ENCODE results near the gene PIK3R1. TPM values are rescaled to one million over a fixed set of nuclear protein-coding genes. Genes with fewer than 3 reads are reported as not detected.

The PIK3R1 gene
- total and polyA plus RNA-seq, 9 donors, result 44.2 to 68.7 (median 58.0) TPM

DNA sequence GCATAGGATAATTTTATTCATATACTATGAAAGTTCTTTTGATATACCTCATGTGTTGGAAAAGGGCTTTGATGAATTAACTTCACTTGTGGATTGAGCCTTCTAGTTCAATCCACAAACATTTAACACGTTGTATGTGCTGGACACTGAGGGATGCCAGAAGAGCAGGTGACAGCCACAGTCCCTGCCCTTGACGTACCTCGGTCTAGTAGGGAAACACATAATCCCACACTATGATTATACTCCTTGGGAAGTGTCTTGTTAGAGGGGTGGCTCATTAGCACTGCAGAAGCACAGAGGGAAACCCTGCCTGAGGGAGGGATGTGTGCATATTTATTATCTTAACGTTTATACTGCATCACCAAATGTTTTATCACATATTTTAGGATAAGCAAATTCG is 61.2 kb downstream of the PIK3R1 start:
- DNase-seq, result no peak
- no peaks in the 10 kb centered on the region for H3K9me3 ChIP-seq (replicated peaks; ENCODE audit: control insufficient read depth, low read depth, low read length)
- no peak overlapping the region for H3K4me3 ChIP-seq (ENCODE audit: low read length)
- no CpG with 5 or more reads among the region's 5 CpGs for WGBS (ENCODE audit: insufficient coverage)
- H3K27ac ChIP-seq (ENCODE audit: low read length), result no peak overlapping the region
- H3K4me1 ChIP-seq (ENCODE audit: control insufficient read depth, insufficient read depth, low read length), result no peaks in the 10 kb centered on the region
- H3K27me3 ChIP-seq (ENCODE audit: control insufficient read depth, insufficient read depth, low read length), result no peaks in the 10 kb centered on the region
- peaks cover 46% of the 10 kb centered on the region for H3K36me3 ChIP-seq (ENCODE audit: control insufficient read depth, insufficient read depth, low read length)

DNA sequence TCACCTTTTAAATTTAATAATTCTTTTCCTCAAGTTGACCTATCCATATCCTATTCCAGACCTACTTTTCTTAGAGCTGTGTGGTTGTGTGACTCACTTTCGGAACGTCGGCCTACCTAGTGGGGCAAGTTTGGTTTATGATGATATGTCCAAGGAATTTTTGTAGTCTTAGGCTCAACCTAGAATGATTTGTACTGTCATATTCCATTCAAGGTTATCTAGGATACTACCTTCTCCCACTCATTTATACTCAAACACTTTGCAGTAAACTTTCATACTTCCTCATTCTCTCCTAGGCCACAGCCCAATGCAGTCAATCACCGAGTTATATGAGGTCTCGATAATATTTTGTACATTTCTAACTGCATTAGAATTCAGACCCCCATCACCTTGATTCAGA is 61.9 kb downstream of the PIK3R1 start:
- H3K9me3 ChIP-seq (replicated peaks; ENCODE audit: control insufficient read depth, low read depth, low read length), result no peaks in the 10 kb centered on the region
- no peaks in the 10 kb centered on the region for H3K27me3 ChIP-seq (ENCODE audit: control insufficient read depth, insufficient read depth, low read length)
- H3K36me3 ChIP-seq (ENCODE audit: control insufficient read depth, insufficient read depth, low read length), result peaks cover 49% of the 10 kb centered on the region
- H3K4me3 ChIP-seq (ENCODE audit: low read length), result no peak overlapping the region
- H3K4me1 ChIP-seq (ENCODE audit: control insufficient read depth, insufficient read depth, low read length), result no peaks in the 10 kb centered on the region
- WGBS (ENCODE audit: insufficient coverage), result 100% methylated on average over 1 of the region's 5 CpGs
- H3K27ac ChIP-seq (ENCODE audit: low read length), result no peak overlapping the region
- no peak for DNase-seq

DNA sequence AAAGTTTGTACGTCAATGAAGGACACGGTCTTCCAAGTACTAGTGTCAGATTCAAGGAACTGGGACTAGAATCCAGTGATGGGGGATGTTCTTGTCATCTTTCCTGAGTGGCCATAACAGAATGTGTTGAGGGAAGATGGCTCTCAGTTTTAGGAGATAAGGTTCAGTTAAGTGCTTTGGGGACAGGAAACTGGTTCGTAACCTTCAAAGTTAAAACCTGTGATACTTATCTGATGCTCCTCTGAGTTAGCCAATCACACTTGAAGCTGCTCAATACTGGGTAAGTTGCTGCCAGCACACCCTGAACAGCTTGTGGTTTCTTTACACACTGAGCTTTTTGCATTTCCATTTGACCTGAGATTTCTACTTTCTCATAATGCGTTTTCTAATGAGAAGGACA is 64.4 kb downstream of the PIK3R1 start:
- Histone ChIP-seq H3K4me3 (ENCODE audit: low read length) (no peak overlapping the region), H3K36me3 (ENCODE audit: control insufficient read depth, insufficient read depth, low read length) (peaks cover 44% of the 10 kb centered on the region), H3K27ac (ENCODE audit: low read length) (no peak overlapping the region), H3K9me3 (replicated peaks; ENCODE audit: control insufficient read depth, low read depth, low read length) (no peaks in the 10 kb centered on the region), H3K4me1 (ENCODE audit: control insufficient read depth, insufficient read depth, low read length) (no peaks in the 10 kb centered on the region), H3K27me3 (ENCODE audit: control insufficient read depth, insufficient read depth, low read length) (no peaks in the 10 kb centered on the region)
- 88% methylated on average over 2 of the region's 4 CpGs for WGBS (ENCODE audit: insufficient coverage)
- DNase-seq, result no peak

DNA sequence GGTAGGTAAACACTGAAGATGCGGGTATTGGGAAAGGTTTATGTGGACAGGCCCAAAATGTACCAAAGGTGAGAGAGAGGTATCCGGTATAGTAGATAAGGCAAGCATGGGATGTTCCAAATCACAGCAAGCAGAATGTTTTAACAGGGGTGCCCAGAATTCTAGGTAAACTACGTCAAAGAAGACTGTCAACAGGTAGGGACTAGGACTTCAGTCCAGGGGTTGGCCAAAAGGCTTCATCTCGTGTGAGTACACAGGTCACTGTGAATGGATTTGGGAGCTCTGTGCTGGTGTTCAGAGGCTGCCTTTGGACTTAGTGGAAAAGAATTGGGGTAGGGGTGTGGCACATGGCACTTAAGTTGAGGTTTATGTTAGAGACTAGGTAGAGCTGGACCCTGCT is 66.4 kb downstream of the PIK3R1 start:
- Histone ChIP-seq H3K4me3 (ENCODE audit: low read length) (no peak overlapping the region), H3K4me1 (ENCODE audit: control insufficient read depth, insufficient read depth, low read length) (no peaks in the 10 kb centered on the region), H3K36me3 (ENCODE audit: control insufficient read depth, insufficient read depth, low read length) (peaks cover 34% of the 10 kb centered on the region), H3K9me3 (replicated peaks; ENCODE audit: control insufficient read depth, low read depth, low read length) (no peaks in the 10 kb centered on the region), H3K27me3 (ENCODE audit: control insufficient read depth, insufficient read depth, low read length) (no peaks in the 10 kb centered on the region), H3K27ac (ENCODE audit: low read length) (no peak overlapping the region)
- DNase-seq, result no peak
- 88% methylated on average over 3 of the region's 4 CpGs for WGBS (ENCODE audit: insufficient coverage)

- no peaks in the 10 kb centered on the region for H3K9me3 ChIP-seq (replicated peaks; ENCODE audit: control insufficient read depth, low read depth, low read length)
- H3K27ac ChIP-seq (ENCODE audit: low read length), result no peak overlapping the region
- no peak overlapping the region for H3K4me3 ChIP-seq (ENCODE audit: low read length)
- no CpG with 5 or more reads among the region's 4 CpGs for WGBS (ENCODE audit: insufficient coverage)
- DNase-seq, result no peak
- peaks cover 24% of the 10 kb centered on the region for H3K36me3 ChIP-seq (ENCODE audit: control insufficient read depth, insufficient read depth, low read length)
- no peaks in the 10 kb centered on the region for H3K27me3 ChIP-seq (ENCODE audit: control insufficient read depth, insufficient read depth, low read length)
- H3K4me1 ChIP-seq (ENCODE audit: control insufficient read depth, insufficient read depth, low read length), result peaks cover 12% of the 10 kb centered on the region
These were observed 68.2 kb downstream of the PIK3R1 start for GRCh38 chr5:68283766-68284165.

GRCh38 chr5:68285075-68285840 is 69.7 kb downstream of the PIK3R1 start:
- Histone ChIP-seq H3K4me1 (ENCODE audit: control insufficient read depth, insufficient read depth, low read length) (peaks cover 16% of the 10 kb centered on the region), H3K27ac (ENCODE audit: low read length) (no peak overlapping the region)

GRCh38 chr5:68285851-68286611 is 70.5 kb downstream of the PIK3R1 start:
- Histone ChIP-seq H3K4me1 (ENCODE audit: control insufficient read depth, insufficient read depth, low read length) (peaks cover 16% of the 10 kb centered on the region), H3K27me3 (ENCODE audit: control insufficient read depth, insufficient read depth, low read length) (no peaks in the 10 kb centered on the region), H3K4me3 (ENCODE audit: low read length) (no peak overlapping the region), H3K27ac (ENCODE audit: low read length) (peak overlapping the region; percentile 22), H3K36me3 (ENCODE audit: control insufficient read depth, insufficient read depth, low read length) (peaks cover 10% of the 10 kb centered on the region), H3K9me3 (replicated peaks; ENCODE audit: control insufficient read depth, low read depth, low read length) (no peaks in the 10 kb centered on the region)
- no CpG with 5 or more reads among the region's 4 CpGs for WGBS (ENCODE audit: insufficient coverage)
- DNase-seq, result peak; percentile 81

More at GRCh38 chr5:68285075-68285840, 69.7 kb downstream of the PIK3R1 start:
- Histone ChIP-seq H3K27me3 (ENCODE audit: control insufficient read depth, insufficient read depth, low read length) (no peaks in the 10 kb centered on the region), H3K36me3 (ENCODE audit: control insufficient read depth, insufficient read depth, low read length) (peaks cover 12% of the 10 kb centered on the region), H3K9me3 (replicated peaks; ENCODE audit: control insufficient read depth, low read depth, low read length) (no peaks in the 10 kb centered on the region), H3K4me3 (ENCODE audit: low read length) (no peak overlapping the region)
- 75% methylated on average over 2 of the region's 3 CpGs for WGBS (ENCODE audit: insufficient coverage)
- DNase-seq, result no peak

DNA sequence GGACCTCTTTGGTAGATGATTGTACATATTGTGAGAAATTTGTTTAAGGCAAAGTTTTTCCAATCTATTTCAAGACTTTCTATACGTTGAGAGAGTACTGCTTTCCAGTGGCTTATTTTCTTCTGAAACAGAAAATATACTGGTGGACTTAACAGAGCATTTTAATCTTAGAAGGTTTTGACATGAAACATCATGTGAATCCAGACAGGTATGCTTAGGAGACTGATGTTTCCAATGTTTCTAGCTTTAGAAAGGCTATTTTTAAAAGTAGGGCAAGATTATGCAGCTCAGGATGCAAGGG is 71.0 kb downstream of the PIK3R1 start:
- no peak for DNase-seq
- H3K9me3 ChIP-seq (replicated peaks; ENCODE audit: control insufficient read depth, low read depth, low read length), result no peaks in the 10 kb centered on the region
- H3K36me3 ChIP-seq (ENCODE audit: control insufficient read depth, insufficient read depth, low read length), result peaks cover 8% of the 10 kb centered on the region
- H3K27ac ChIP-seq (ENCODE audit: low read length), result no peak overlapping the region
- H3K4me3 ChIP-seq (ENCODE audit: low read length), result no peak overlapping the region
- peaks cover 16% of the 10 kb centered on the region for H3K4me1 ChIP-seq (ENCODE audit: control insufficient read depth, insufficient read depth, low read length)
- WGBS (ENCODE audit: insufficient coverage), result no CpG with 5 or more reads among the region's 1 CpG
- H3K27me3 ChIP-seq (ENCODE audit: control insufficient read depth, insufficient read depth, low read length), result no peaks in the 10 kb centered on the region

DNA sequence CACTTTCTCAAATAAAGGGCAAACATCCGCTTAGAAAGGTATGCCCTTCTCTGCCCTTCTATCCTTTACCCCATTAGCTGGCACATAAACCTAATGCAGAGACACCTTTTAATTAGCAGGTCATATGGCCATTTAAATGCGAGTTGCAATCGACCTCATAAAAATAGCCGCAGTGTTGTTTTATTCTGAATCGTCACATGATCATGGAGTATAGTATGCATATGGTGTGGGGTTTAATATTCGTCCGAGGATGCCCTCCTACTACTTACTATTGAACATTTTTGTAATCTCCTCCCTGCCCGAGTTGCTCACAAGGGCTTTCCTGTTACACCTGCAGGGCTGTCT is 72.0 kb downstream of the PIK3R1 start:
- 83% methylated on average over 1 of the region's 8 CpGs for WGBS (ENCODE audit: insufficient coverage)
- Histone ChIP-seq H3K4me1 (ENCODE audit: control insufficient read depth, insufficient read depth, low read length) (peaks cover 16% of the 10 kb centered on the region), H3K27ac (ENCODE audit: low read length) (peak overlapping the region; percentile 93), H3K36me3 (ENCODE audit: control insufficient read depth, insufficient read depth, low read length) (peaks cover 8% of the 10 kb centered on the region), H3K4me3 (ENCODE audit: low read length) (peak overlapping the region; percentile 63), H3K27me3 (ENCODE audit: control insufficient read depth, insufficient read depth, low read length) (no peaks in the 10 kb centered on the region), H3K9me3 (replicated peaks; ENCODE audit: control insufficient read depth, low read depth, low read length) (no peaks in the 10 kb centered on the region)
- no peak for DNase-seq

GRCh38 chr5:68287976-68288706 is 72.6 kb downstream of the PIK3R1 start:
- H3K4me1 ChIP-seq (ENCODE audit: control insufficient read depth, insufficient read depth, low read length), result peaks cover 16% of the 10 kb centered on the region
- H3K27ac ChIP-seq (ENCODE audit: low read length), result peak overlapping the region; percentile 93

More at GRCh38 chr5:68287976-68288706, 72.6 kb downstream of the PIK3R1 start:
- no peaks in the 10 kb centered on the region for H3K9me3 ChIP-seq (replicated peaks; ENCODE audit: control insufficient read depth, low read depth, low read length)
- peaks cover 8% of the 10 kb centered on the region for H3K36me3 ChIP-seq (ENCODE audit: control insufficient read depth, insufficient read depth, low read length)
- no peaks in the 10 kb centered on the region for H3K27me3 ChIP-seq (ENCODE audit: control insufficient read depth, insufficient read depth, low read length)
- peak overlapping the region; percentile 63 for H3K4me3 ChIP-seq (ENCODE audit: low read length)
- peak; percentile 88 for DNase-seq
- under 1% methylated on average over 45 of the region's 45 CpGs for WGBS (ENCODE audit: insufficient coverage)

Measured in muscle of leg (tissue), 11 donors.